Measurements from ENCODE around the gene HOXC6.

GRCh38 chr12:54059668-54060067, 31.4 kb downstream of the HOXC6 start:
- TF ChIP-seq CTCF (conservative IDR thresholded peaks at IDR 0.05; ENCODE audit: low read length) (no peak), EZH2phosphoT487 (IDR thresholded peaks at IDR 0.05; ENCODE audit: borderline replicate concordance) (no peak)

Measured in Loucy (cell line).